Measurements from ENCODE around the gene LRIG1.

LRIG1 gene

GRCh38 chr3:66335671-66336070 lies 165.2 kb downstream of the LRIG1 start:
- no peak for DNase-seq

All from NCI-H226 (cell line).